ENCODE measurements around the gene RAI2.

Gene RAI2

GRCh38 chrX:17798921-17799320 lies 62.2 kb downstream of the RAI2 start:
- H3K27ac ChIP-seq (ENCODE audit: extremely low read depth, low read depth, low read length): no peak overlapping the region
- POLR2A ChIA-PET: no interaction called here
- CTCF ChIA-PET: interaction anchor here (0.7 to 1.3 kb wide), 2 partner anchors 10 to 20 kb away, joined by 5 to 7 read pairs; no protein-coding TSS in a partner anchor

More at GRCh38 chrX:17798921-17799320, 62.2 kb downstream of the RAI2 start:
- TF ChIP-seq ZNF792 (tag by site-specific recombination; IDR thresholded peaks at IDR 0.05) (no peak), ZNF560 (tag by site-specific recombination; IDR thresholded peaks at IDR 0.05; ENCODE audit: borderline replicate concordance) (no peak), ZNF513 (tag by site-specific recombination; IDR thresholded peaks at IDR 0.05) (no peak), REST (tag by site-specific recombination; IDR thresholded peaks at IDR 0.05) (no peak), ZBTB20 (tag by site-specific recombination; IDR thresholded peaks at IDR 0.05) (no peak), ZNF645 (tag by site-specific recombination; IDR thresholded peaks at IDR 0.05) (no peak), ZNF10 (tag by site-specific recombination; IDR thresholded peaks at IDR 0.05) (no peak), ATF2 (tag by site-specific recombination; IDR thresholded peaks at IDR 0.05; ENCODE audit: low read depth) (no peak), ZNF596 (tag by site-specific recombination; IDR thresholded peaks at IDR 0.05) (no peak), ZNF488 (tag by site-specific recombination; IDR thresholded peaks at IDR 0.05) (no peak), ZNF398 (tag by site-specific recombination; IDR thresholded peaks at IDR 0.05) (no peak), ZEB2 (tag by site-specific recombination; IDR thresholded peaks at IDR 0.05) (no peak), INSM2 (tag by site-specific recombination; IDR thresholded peaks at IDR 0.05) (no peak), ZBTB1 (tag by site-specific recombination; IDR thresholded peaks at IDR 0.05) (no peak)
- no peak overlapping the region for H3K4me3 ChIP-seq (ENCODE audit: low read depth, low read length)
- H3K36me3 ChIP-seq (ENCODE audit: control insufficient read depth in 2 of 2, insufficient read depth in 1 of 2, low read length in 2 of 2): peaks cover 0 to 5% of the 10 kb centered on the region in 2 experiments; a peak in 1 of 3 replicates
- H3K4me1 ChIP-seq (ENCODE audit: control insufficient read depth, insufficient read depth, low read length): no peaks in the 10 kb centered on the region
- H3K9me3 ChIP-seq (ENCODE audit: control insufficient read depth, insufficient read depth, low read depth, low read length): no peaks in the 10 kb centered on the region

Data from HEK293 (cell line).